Measurements from ENCODE around the gene CASZ1. TPM values are rescaled to one million over a fixed set of nuclear protein-coding genes. Genes with fewer than 3 reads are reported as not detected.

CASZ1 gene
- total RNA-seq, 1 donor from 2014 or later = 26.1 TPM

- Histone ChIP-seq H3K27ac (ENCODE audit: low read depth, low read length) (peak overlapping the region; percentile 12), H3K36me3 (ENCODE audit: control insufficient read depth in 3 of 3, insufficient read depth in 3 of 3, low read length in 3 of 3) (peaks cover 13 to 15% (median 14%) of the 10 kb centered on the region in 3 donors), H3K4me3 (ENCODE audit: low read length in 3 of 3) (no peak overlapping the region), H3K9me3 (ENCODE audit: control insufficient read depth in 3 of 3, low read length in 3 of 3) (no peaks in the 10 kb centered on the region), H3K4me1 (ENCODE audit: control insufficient read depth in 3 of 3, insufficient read depth in 3 of 3, low read length in 3 of 3) (peaks cover 55 to 91% (median 72%) of the 10 kb centered on the region in 3 donors), H3K27me3 (ENCODE audit: control insufficient read depth in 3 of 3, insufficient read depth in 3 of 3, low read length in 3 of 3) (no peaks in the 10 kb centered on the region), H3K9ac (ENCODE audit: low read depth in 1 of 3, low read length in 3 of 3) (peak overlapping the region in 1 of 3 donors; percentile 54)
These were observed 40.4 kb downstream of the CASZ1 start for GRCh38 chr1:10755970-10756521.

DNA sequence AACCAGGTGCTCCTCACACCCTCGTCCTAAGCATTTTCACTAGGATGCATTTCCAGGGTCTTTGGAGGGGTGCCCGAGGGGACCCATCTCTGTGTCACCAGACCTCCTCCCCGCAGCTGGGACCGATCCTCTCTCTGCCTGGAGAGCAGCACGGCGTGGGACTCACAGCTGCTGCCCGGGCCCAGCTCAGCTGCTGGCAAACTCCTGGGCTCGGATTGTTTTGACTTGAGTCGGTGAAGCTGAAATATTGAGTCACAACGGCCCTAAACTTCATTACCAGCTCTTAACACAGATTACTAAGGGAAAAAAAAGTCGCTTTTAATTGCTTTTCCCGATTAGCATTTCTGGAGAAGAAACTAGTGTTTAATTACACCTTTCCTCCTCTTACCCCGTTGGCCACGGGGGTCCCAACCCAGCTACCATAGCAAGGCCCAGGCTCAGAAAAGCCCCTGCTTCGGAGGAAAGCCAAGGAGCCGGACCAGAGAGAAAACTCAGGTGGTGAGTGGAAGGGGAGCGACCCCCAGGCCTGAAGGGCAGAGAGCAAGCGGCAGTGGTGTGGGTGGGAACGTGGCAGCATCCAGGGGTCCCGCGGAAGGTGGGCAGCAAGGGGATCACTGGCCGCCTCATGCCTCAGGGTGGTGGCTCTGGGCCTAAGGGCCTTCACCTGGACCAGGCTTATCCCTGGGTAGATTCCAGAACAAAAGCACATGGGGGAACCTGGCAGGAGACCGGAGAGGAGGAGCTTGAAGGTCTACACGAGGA, 41.7 kb downstream of the CASZ1 start:
- Histone ChIP-seq H3K4me1 (ENCODE audit: control insufficient read depth in 3 of 3, insufficient read depth in 3 of 3, low read length in 3 of 3) (peaks cover 46 to 78% (median 64%) of the 10 kb centered on the region in 3 donors), H3K36me3 (ENCODE audit: control insufficient read depth in 3 of 3, insufficient read depth in 3 of 3, low read length in 3 of 3) (peaks cover 6 to 8% (median 7%) of the 10 kb centered on the region in 3 donors), H3K9me3 (ENCODE audit: control insufficient read depth in 3 of 3, low read length in 3 of 3) (no peaks in the 10 kb centered on the region), H3K9ac (ENCODE audit: low read depth in 1 of 3, low read length in 3 of 3) (no peak overlapping the region), H3K4me3 (ENCODE audit: low read length in 3 of 3) (no peak overlapping the region), H3K27ac (ENCODE audit: low read depth, low read length) (no peak overlapping the region), H3K27me3 (ENCODE audit: control insufficient read depth in 3 of 3, insufficient read depth in 3 of 3, low read length in 3 of 3) (no peaks in the 10 kb centered on the region)

GRCh38 chr1:10753299-10753698, 43.1 kb downstream of the CASZ1 start:
- H3K9ac ChIP-seq (ENCODE audit: low read depth in 1 of 3, low read length in 3 of 3) = no peak overlapping the region
- H3K27ac ChIP-seq (ENCODE audit: low read depth, low read length) = no peak overlapping the region
- peaks cover 36 to 72% (median 52%) of the 10 kb centered on the region in 3 donors for H3K4me1 ChIP-seq (ENCODE audit: control insufficient read depth in 3 of 3, insufficient read depth in 3 of 3, low read length in 3 of 3)
- no peaks in the 10 kb centered on the region for H3K9me3 ChIP-seq (ENCODE audit: control insufficient read depth in 3 of 3, low read length in 3 of 3)
- H3K4me3 ChIP-seq (ENCODE audit: low read length in 3 of 3) = no peak overlapping the region
- H3K27me3 ChIP-seq (ENCODE audit: control insufficient read depth in 3 of 3, insufficient read depth in 3 of 3, low read length in 3 of 3) = no peaks in the 10 kb centered on the region
- H3K36me3 ChIP-seq (ENCODE audit: control insufficient read depth in 3 of 3, insufficient read depth in 3 of 3, low read length in 3 of 3) = peaks cover 0 to 1% (median 0%) of the 10 kb centered on the region in 3 donors

DNA sequence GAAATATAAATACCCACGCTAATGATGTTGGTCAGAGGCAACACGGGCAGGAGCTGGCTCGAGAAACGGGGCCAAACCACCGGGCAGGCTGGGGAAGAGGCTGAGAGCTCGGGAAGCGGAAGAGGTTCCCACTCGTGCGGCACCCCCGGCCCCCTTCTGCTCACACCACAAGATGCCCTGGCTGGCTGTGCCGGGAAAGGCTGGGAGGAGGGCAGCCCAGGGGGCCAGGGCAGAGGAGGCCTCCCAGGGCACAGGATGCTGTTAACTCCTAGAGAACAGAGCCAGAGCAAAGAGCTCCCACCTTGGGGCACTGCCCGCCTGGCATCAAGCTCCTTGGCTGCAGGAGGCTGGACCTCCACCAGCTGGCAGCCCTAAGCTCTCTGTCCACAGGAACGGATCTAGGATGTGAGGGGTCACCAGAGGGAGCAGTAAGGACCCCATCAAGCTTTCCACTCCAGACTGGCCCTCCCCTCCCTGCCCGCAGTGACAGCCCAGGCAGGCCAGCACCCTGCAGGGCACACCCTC, 44.8 kb downstream of the CASZ1 start:
- peaks cover 36 to 71% (median 47%) of the 10 kb centered on the region in 3 donors for H3K4me1 ChIP-seq (ENCODE audit: control insufficient read depth in 3 of 3, insufficient read depth in 3 of 3, low read length in 3 of 3)
- H3K9me3 ChIP-seq (ENCODE audit: control insufficient read depth in 3 of 3, low read length in 3 of 3) = no peaks in the 10 kb centered on the region
- H3K27me3 ChIP-seq (ENCODE audit: control insufficient read depth in 3 of 3, insufficient read depth in 3 of 3, low read length in 3 of 3) = no peaks in the 10 kb centered on the region
- H3K27ac ChIP-seq (ENCODE audit: low read depth, low read length) = no peak overlapping the region
- peaks cover 0 to 5% (median 2%) of the 10 kb centered on the region in 3 donors for H3K36me3 ChIP-seq (ENCODE audit: control insufficient read depth in 3 of 3, insufficient read depth in 3 of 3, low read length in 3 of 3)
- no peak overlapping the region for H3K4me3 ChIP-seq (ENCODE audit: low read length in 3 of 3)
- no peak overlapping the region for H3K9ac ChIP-seq (ENCODE audit: low read depth in 1 of 3, low read length in 3 of 3)

- H3K27ac ChIP-seq (ENCODE audit: low read depth, low read length) = no peak overlapping the region
- peak overlapping the region in 1 of 3 donors; percentile 20 for H3K9ac ChIP-seq (ENCODE audit: low read depth in 1 of 3, low read length in 3 of 3)
- no peak overlapping the region for H3K4me3 ChIP-seq (ENCODE audit: low read length in 3 of 3)
- H3K27me3 ChIP-seq (ENCODE audit: control insufficient read depth in 3 of 3, insufficient read depth in 3 of 3, low read length in 3 of 3) = no peaks in the 10 kb centered on the region
- H3K9me3 ChIP-seq (ENCODE audit: control insufficient read depth in 3 of 3, low read length in 3 of 3) = no peaks in the 10 kb centered on the region
- H3K36me3 ChIP-seq (ENCODE audit: control insufficient read depth in 3 of 3, insufficient read depth in 3 of 3, low read length in 3 of 3) = peaks cover 0 to 5% (median 2%) of the 10 kb centered on the region in 3 donors
- H3K4me1 ChIP-seq (ENCODE audit: control insufficient read depth in 3 of 3, insufficient read depth in 3 of 3, low read length in 3 of 3) = peaks cover 36 to 71% (median 47%) of the 10 kb centered on the region in 3 donors
These were observed 45.3 kb downstream of the CASZ1 start for GRCh38 chr1:10751160-10751559.

DNA sequence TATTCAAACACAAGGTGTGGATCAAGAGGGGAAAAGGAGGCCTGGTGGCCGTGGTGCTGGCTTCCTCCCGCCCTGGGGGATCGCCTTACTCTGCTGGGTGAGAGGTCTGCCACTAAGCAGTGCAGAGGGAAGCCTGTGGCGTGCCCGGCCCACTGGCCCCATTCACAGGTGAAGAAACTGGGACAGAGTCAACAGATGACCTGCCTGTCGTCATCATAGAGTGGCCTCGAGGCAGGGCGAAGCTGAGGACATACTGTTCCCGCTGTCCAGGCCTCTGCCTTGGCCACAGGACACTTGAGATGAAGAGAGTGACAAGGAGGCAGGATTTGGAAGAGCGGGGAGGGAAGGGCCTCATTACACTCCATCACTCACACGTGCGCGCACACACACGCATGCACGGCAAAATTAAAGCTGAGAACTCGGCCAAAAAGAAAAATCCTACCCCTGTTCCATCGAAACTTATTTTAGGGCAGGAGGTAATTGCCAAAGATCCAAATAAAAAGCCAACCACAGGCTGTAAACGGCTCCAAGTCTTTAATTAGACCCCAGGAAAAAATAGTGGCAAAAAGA, 50.5 kb downstream of the CASZ1 start:
- peak overlapping the region; percentile 81 for H3K27ac ChIP-seq (ENCODE audit: low read depth, low read length)
- H3K4me1 ChIP-seq (ENCODE audit: control insufficient read depth in 3 of 3, insufficient read depth in 3 of 3, low read length in 3 of 3) = peaks cover 32 to 48% (median 42%) of the 10 kb centered on the region in 3 donors
- peak overlapping the region in 1 of 3 donors; percentile 45 for H3K9ac ChIP-seq (ENCODE audit: low read depth in 1 of 3, low read length in 3 of 3)
- H3K4me3 ChIP-seq (ENCODE audit: low read length in 3 of 3) = no peak overlapping the region
- no peaks in the 10 kb centered on the region for H3K9me3 ChIP-seq (ENCODE audit: control insufficient read depth in 3 of 3, low read length in 3 of 3)
- peaks cover 0 to 5% (median 2%) of the 10 kb centered on the region in 3 donors for H3K36me3 ChIP-seq (ENCODE audit: control insufficient read depth in 3 of 3, insufficient read depth in 3 of 3, low read length in 3 of 3)
- H3K27me3 ChIP-seq (ENCODE audit: control insufficient read depth in 3 of 3, insufficient read depth in 3 of 3, low read length in 3 of 3) = no peaks in the 10 kb centered on the region

DNA sequence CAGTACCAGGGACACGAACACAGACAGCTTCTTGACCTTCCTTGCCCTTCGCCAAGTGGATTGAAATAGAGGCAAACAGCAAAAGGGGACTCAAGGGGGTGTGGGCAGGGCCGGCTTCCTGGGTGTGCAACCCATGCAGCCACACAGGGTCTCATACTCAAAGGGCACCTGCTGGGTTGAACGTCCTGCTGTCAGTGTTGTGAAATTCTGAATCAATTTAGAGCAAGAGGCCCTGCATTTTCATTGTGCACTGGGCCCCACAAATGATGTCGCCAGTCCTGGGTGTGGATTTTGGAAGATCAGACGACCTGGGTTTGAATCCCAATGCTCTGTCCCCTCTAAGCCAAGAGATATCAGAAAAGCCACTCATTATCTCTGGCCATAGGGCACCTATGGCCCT, 51.1 kb downstream of the CASZ1 start:
- Histone ChIP-seq H3K9me3 (ENCODE audit: control insufficient read depth in 3 of 3, low read length in 3 of 3) (no peaks in the 10 kb centered on the region), H3K36me3 (ENCODE audit: control insufficient read depth in 3 of 3, insufficient read depth in 3 of 3, low read length in 3 of 3) (peaks cover 0 to 5% (median 2%) of the 10 kb centered on the region in 3 donors), H3K27ac (ENCODE audit: low read depth, low read length) (peak overlapping the region; percentile 81), H3K4me1 (ENCODE audit: control insufficient read depth in 3 of 3, insufficient read depth in 3 of 3, low read length in 3 of 3) (peaks cover 32 to 49% (median 42%) of the 10 kb centered on the region in 3 donors), H3K4me3 (ENCODE audit: low read length in 3 of 3) (peak overlapping the region in 1 of 3 donors; percentile 6), H3K9ac (ENCODE audit: low read depth in 1 of 3, low read length in 3 of 3) (peak overlapping the region in 2 of 3 donors; percentile 43 to 45), H3K27me3 (ENCODE audit: control insufficient read depth in 3 of 3, insufficient read depth in 3 of 3, low read length in 3 of 3) (no peaks in the 10 kb centered on the region)

DNA sequence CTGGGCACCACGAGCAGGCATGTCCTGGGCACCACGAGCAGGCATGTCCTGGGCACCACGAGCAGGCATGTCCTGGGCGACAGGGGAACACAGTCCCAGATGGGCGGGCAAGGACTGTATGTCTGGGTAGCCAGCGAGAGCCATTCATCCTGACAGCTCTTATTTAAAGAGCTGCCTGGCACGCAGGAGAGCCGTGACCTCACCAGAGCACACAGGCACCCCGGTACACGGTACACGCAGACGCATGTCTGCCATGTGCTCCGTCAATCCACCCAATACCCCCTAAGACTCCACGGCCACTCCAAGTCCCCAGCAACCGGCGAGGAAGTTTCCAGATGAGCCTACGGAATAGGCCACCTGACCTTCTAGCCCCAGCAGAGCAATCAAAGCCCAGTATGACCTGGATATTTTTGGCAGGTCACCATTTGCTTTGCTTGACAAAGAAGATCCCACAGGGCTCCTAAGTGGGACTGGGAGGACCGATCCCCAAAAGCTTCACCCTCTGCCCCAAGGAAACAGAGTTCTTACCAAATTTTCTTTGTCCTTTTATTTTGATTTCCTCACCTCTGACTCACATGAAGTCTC, 51.7 kb downstream of the CASZ1 start:
- Histone ChIP-seq H3K27ac (ENCODE audit: low read depth, low read length) (peak overlapping the region; percentile 81), H3K4me3 (ENCODE audit: low read length in 3 of 3) (peak overlapping the region in 1 of 3 donors; percentile 45), H3K36me3 (ENCODE audit: control insufficient read depth in 3 of 3, insufficient read depth in 3 of 3, low read length in 3 of 3) (peaks cover 0 to 5% (median 2%) of the 10 kb centered on the region in 3 donors), H3K9ac (ENCODE audit: low read depth in 1 of 3, low read length in 3 of 3) (peak overlapping the region in 2 of 3 donors; percentile 43 to 45), H3K4me1 (ENCODE audit: control insufficient read depth in 3 of 3, insufficient read depth in 3 of 3, low read length in 3 of 3) (peaks cover 36 to 56% (median 44%) of the 10 kb centered on the region in 3 donors), H3K9me3 (ENCODE audit: control insufficient read depth in 3 of 3, low read length in 3 of 3) (no peaks in the 10 kb centered on the region), H3K27me3 (ENCODE audit: control insufficient read depth in 3 of 3, insufficient read depth in 3 of 3, low read length in 3 of 3) (no peaks in the 10 kb centered on the region)

- Histone ChIP-seq H3K27me3 (ENCODE audit: control insufficient read depth in 3 of 3, insufficient read depth in 3 of 3, low read length in 3 of 3) (no peaks in the 10 kb centered on the region), H3K9ac (ENCODE audit: low read depth in 1 of 3, low read length in 3 of 3) (no peak overlapping the region), H3K4me3 (ENCODE audit: low read length in 3 of 3) (no peak overlapping the region), H3K4me1 (ENCODE audit: control insufficient read depth in 3 of 3, insufficient read depth in 3 of 3, low read length in 3 of 3) (peaks cover 39 to 63% (median 52%) of the 10 kb centered on the region in 3 donors), H3K36me3 (ENCODE audit: control insufficient read depth in 3 of 3, insufficient read depth in 3 of 3, low read length in 3 of 3) (peaks cover 0 to 5% (median 2%) of the 10 kb centered on the region in 3 donors), H3K27ac (ENCODE audit: low read depth, low read length) (no peak overlapping the region), H3K9me3 (ENCODE audit: control insufficient read depth in 3 of 3, low read length in 3 of 3) (no peaks in the 10 kb centered on the region)
These were observed 52.4 kb downstream of the CASZ1 start for GRCh38 chr1:10744029-10744428.
